CD4-positive, alpha-beta T cell treated with Interferon gamma for 1 hour (primary cell): ENCODE measurements around the gene LGALS3BP.

Source experiments
- DNase-seq: peaks from one replicate; pipeline ENCODE4 v3.0.0-alpha.2; 2020

Gene LGALS3BP

DNA sequence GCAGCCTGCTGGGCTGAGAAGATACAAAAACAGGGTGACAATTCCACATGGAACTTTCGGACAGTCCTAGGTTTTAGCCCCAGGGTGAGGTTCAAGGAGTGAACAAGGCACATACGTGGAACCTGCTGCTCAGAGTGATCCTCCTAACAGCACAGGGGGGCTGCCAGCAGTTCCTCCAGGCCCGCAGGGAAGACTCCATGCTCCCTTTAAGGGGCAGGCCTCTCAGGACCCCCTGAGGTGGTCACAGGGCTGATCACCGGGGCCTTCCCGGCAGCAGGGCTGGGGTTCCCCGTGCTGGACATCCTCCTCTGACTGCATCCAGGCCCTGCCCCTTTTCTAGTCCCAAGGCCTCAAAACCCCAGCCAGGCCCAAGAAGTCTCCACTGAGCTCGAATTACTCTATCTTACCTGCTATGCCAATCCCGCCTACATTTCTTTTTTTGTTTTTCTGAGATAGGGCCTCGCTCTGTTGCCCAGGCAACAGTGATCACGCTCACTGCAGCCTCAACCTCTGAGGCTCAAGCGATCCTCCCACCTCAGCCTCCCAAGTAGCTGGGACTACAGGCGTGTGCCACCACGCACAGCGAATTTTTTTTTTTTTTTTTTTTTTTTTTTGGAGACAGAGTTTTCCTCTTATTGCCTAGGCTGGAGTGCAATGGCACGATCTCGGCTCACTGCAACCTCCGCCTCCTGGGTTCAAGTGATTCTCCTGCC, 19.5 kb upstream of the LGALS3BP start:
- DNase-seq, result no peak

DNA sequence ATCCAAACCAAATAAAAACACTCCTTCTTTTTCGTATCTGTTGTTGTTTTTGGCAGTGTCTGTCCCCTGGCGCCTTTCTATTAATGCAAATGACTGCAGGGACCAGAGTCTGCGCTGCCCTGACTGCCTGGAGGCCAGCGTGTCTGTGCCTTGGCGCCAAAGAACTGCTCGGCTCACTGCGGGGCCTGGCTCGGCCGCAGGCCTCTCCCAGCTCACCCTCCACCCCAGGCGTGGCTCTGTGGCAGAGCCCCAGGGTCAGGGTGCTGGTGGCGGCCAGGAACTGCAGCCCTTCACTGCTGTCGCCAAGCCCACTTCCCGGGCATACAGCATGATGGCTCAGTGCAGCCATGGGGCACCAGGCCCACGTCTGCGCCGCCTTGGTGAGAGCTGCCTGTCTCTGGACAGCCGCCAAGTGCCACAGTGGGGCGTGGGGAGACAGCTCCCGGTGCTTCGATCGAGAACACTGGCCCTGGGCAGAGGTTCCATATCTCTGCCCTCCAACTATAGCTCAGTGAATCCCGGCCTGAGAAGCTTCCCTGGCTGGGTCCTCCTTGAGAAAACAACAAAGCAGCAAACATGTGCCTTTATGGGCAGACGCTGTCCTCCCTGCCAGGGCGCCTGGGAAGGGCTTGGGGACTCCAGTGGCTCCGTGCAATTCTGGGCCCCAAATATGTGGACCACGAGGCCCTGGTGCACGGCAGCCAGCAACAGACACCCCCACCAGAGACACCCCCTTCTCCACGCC, 18.8 kb upstream of the LGALS3BP start:
- no peak for DNase-seq

DNA sequence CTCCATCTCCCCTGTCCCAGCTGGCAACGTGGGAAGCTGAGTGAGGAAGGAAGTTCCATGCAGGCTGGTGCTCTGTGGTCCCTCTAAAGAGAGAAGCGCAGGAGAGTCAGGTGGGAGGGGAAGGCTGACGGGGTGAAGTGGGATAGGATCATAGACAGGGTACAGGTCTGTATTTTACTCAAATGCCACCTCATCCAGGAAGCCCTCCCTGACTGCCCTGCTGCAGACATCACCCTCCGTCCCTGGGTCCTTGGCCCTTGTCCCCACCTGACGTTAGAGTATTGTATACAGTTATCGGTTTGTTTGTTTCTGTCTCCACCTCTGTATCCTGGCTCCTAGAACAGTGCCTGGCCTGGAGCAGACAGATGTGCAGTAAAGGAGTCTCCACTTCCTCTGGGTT, 18.2 kb upstream of the LGALS3BP start:
- DNase-seq, result no peak

DNA sequence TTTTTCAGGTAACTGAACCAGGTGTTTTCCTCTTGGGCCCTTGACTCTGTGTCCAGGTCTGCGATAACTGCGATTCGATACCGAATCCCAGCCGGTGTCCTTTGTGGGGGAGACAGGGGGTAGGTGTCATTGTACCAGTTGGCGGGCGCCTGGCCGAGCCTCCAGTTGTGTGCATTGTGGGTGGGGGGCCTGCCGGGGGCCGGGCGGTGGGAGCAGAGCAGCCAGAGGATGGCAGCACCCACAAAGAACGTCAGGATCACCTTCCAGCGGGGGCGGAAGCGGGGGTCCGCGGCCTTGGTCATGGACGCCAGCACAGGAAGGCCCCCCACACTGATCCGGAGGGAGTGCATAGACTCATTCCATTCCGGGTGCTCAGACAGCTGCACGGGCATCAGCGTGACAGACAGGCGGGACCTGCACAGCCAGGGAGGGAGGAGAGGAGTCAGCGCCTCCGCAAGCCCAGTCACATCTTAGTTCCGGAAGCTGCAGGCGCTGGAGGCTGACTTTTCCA, 17.6 kb upstream of the LGALS3BP start:
- no peak for DNase-seq

DNA sequence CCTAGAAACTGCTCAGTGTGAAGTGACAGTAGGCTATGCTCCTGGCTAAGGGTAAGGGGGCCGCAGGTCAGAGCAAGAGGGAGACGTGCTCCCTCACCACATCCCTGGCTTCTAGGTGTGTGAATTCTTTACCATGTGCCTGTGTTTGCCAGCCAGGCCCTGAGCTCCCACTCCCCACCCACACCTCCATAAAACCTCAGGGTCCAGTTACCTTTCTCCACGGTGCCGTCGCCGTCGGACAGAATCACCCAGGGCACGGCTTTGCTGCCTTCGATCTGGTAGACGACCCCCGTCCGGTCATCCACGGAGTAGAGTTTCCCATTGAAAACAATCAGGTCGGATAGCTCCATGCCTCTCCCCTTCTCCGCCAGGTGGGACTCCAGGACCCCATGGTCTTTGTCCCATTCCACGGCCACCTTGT, 17.1 kb upstream of the LGALS3BP start:
- DNase-seq, result no peak

DNA sequence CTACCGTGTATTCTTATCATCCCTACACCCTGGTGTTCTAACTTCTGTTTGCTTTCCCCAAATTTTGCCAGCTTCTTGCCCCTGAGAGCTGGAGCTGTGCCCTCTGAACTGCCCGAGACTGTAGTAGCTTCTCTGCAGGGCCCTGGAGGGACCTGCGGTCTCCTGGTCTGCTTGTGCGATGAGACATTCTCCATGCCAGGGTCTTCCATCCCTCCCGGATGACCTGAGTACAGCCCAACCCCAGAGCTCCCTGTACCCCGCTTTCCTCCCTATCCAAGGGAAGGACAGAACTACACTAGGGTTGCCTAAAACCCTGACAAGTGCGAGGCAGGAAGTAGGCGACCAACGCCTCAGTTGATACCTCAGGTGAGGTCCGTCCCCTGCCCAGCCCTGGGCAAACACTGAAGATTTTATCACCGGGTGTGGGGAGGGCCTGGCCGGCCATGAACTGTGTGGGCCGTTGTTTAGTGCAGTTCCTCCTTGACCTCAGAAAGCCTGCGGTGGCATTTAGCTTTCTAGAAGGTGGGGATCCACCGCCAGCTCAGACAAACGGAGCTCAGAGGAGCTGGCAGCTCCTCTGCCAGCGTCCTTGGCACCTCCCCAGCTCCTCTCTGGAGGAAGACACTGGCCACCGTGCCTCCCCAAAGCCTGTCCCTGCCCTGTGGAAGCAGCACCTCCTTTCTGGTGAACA, 16.2 kb upstream of the LGALS3BP start:
- DNase-seq, result no peak

DNA sequence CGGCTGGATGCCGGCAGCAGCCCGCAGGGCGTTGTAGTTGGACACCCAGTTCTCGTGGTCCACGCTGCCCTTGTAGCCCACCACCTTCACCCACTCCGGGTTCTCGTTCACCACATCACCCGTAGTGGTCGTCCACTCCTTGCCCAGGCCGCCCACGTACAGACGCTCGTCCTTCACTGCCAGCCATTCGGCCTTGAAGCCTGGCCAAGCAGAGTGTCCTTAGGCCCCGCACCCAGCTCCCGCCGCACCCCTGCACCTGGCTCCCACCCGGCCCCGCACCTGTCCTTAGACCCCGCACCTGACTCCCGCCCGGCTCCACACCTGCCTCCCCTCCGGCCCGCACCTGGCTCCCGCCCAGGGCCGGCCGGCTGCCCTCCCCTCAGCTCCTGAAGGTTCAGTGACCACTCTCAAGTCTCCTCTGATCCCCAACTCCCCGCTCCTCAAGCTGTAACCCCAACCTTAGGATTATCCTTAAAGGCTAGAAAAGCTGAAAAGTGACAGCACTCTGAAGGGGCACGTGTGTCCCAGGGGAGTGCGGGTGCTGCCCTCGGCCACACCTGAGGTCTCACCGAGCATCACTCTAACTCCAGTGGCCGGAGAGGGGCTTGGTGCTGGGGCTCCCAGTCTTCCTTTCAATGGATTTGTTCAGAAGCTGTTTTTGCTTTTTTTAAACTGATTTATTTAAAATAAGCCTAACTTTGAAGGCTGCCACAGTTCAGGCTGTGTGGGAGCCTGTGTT, 15.5 kb upstream of the LGALS3BP start:
- no peak for DNase-seq

DNA sequence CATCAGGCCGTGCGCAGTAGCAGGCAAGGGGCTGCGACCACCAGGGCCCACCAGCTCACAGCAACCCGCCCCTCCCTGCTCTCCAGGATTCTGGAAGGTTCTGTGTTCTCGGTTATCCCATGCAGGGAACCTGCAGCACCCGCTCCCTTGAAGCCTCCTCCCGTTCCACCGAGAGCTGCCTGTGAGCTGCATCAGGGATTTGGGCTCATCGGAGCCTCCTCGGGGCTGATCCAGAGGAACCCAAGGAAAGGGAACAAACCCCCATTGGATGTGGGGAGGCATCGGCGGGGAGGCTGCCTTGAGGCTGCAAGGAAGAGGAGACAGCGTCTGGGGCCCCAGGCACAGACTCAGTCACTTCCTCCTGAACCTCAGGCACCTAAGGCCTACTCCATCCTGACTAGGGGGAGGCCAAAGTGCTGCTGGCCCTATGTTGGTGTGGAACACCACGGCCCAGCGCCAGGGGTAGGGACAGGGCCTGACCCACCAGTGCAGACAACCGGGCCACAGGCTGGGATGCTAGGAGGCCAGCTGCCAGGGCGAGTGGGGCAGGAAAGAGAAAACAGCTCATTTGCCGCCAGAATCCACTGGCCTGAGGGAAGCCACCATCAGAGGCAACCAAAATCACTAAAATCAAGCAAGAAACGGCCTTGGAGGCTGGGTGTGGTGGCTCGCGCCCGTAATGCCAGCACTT, 14.4 kb upstream of the LGALS3BP start:
- no peak for DNase-seq

DNA sequence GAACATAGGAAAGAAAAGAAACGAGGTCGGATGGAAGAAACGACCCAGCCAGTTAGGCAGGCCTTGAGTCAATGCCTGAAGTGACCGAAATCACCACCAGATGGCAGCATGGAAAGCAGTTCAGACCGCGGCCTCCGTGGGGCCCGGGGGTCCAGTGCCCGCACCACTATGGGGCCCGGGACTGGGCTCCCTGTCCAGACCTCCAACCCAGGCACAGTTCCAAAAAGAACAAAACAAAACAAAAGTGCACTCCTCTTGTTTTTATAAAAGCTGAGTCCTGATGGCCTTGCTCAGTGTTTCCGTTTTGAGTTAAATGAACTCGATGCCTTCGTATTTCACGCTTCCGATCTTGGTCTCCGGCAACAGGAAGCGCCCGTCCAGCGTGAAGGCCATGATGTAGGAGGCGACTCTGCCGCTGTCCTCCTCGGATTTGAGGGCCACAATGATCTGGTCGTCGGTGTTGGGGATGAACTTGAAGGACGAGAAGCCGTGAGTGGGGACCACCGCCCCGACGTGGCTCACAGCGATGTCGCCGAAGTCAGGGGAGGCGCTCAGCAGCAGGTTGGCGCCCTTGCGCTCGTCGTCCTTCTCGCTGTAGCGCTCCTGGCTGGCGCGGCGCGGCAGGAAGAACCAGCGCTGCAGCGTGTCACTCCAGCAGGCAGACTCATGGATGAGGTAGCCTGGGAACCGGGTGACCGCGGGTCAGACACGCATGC, 13.7 kb upstream of the LGALS3BP start:
- no peak for DNase-seq

DNA sequence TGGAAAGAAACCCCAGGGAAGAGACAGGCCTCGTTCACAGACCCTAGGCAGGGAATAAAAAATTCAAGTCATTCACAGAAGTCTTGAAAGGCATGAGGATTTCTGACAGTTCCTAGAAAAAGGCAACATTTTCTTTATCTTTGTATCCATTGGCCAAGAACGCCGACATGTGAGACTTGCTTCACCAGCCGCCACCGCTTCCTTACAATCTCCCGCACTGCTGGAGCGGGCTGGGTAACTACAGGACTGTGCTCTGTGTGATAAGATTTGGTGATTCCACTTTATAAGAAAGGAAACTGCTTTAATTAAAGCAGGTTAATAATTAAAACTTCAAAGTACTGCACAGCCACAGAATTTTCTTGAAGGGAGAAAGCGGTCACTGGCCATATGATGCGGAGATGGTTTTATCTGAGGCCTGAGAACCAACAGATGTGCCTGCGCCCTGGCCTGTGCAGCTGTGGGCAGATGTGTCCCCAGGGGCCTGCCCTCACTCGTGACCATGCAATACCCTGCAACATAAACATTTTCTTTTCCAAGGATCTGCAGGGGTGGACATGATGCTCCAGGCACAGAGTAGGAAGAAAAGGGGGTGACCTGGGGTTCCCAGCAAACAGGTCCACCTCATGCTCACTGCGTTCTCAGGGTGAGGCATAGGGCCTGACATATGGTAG, 13.0 kb upstream of the LGALS3BP start:
- DNase-seq, result no peak

DNA sequence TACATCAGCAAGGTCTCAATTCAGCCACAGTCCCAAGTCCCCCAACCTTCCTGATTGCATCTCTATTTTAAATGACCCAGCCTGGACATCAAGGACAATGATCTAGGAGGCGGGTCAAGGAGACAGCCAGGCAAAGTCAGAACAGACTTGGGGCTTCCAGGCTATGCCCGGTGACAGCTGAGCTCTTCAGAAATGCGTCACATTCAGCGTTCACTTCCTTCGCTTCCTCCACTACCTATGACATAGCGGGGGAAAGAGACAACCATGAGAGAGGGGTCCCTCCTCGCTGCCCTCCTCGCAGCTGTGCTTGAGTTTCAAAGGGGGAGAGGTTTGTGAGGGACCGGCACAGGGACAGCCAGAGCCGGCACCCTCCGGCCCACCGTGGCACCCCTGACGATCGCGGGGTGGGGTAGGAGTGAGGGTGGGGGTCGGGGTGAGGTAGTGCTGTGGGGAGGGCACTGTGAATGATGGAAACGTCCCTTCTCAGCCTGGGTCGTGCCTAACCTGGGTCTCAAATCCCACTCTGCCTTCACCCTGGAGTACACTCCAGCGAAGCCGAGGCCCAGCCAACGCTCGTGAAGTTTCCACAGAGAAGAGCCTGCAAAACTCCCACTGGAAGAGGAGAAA, 12.3 kb upstream of the LGALS3BP start:
- no peak for DNase-seq

DNA sequence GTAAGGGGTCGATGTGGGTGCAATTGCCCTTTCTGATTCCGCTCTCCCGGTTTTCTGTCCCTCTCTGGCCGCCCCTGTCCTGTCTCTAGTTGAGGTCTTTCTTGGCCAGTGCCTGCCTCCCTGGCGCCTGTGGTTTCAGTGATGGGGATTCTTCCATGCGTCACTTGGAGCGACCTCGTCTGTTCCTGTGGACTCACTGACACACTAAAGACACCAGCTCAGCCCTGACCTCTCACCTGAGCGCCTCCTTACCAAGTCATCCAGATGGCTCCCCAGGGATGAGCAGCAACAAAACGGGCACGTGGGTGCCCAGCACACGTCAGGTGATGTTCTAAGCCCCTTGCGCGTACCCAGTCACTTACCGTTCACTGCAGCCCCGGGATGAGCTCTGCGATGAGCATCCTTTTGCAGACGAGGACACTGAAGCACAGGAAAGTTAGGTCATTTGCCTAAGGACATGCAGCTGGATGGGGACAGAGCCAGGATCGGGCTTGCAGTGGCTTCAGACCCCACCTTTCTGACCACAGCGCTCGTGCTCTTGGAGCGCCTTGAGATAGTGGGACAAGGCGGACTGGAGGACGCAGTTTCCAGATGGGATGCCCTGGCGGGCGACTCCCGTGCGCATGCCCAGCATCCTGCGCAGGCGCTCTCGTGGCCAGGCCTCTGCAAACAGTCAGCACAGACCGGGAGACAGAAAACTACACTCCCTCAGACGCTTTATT, 11.5 kb upstream of the LGALS3BP start:
- no peak for DNase-seq

DNA sequence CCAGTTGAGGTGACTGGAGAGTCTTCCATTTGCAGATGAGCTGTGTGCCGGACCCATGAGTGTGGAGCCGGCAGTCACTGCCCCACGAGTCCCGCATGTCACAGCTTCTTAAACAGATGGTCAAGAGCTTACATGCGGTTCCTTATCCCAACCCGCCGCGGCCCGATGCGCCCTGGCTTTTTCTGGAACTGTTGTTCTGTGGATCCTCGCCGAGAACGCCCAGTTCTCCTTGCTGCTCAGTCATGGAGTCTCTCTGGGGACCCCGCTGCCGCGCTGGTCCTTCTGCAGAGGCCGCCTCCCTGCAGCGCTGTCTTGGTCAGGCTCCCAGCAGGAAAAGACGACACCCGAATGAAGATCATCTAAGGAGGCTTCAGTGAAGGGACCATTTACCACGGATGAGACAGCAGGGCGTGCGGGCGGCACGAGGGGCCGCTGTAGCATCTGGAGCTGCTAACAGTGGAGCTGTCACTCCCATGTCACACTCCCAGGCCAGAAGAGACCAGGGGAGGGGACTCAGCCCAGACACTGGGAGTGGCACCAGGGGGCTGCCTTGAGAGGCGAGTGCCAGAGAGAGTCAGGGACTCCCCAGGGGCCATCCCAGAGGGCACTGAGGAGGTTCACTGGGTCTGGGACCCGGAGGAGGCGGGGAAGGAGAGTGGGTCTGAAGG, 10.8 kb upstream of the LGALS3BP start:
- DNase-seq, result no peak

DNA sequence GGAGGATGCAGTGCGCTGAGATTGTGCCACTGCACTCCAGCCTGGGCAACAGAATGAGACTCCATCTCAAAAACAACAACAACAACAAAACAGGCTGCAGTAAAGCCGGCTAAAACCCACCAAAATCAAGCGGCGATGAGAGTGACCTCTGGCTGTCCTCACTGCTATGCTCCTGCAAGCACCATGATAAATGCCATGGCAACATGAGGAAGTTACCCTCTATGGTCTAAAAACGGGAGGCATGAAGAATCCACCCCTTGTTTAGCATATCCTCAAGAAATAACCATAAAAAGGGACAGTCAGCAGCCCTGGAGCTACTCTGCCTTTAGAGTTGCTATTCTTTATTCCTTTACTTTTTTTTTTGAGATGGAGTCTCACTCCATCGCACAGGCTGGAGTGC, 8.4 kb upstream of the LGALS3BP start:
- no peak for DNase-seq

DNA sequence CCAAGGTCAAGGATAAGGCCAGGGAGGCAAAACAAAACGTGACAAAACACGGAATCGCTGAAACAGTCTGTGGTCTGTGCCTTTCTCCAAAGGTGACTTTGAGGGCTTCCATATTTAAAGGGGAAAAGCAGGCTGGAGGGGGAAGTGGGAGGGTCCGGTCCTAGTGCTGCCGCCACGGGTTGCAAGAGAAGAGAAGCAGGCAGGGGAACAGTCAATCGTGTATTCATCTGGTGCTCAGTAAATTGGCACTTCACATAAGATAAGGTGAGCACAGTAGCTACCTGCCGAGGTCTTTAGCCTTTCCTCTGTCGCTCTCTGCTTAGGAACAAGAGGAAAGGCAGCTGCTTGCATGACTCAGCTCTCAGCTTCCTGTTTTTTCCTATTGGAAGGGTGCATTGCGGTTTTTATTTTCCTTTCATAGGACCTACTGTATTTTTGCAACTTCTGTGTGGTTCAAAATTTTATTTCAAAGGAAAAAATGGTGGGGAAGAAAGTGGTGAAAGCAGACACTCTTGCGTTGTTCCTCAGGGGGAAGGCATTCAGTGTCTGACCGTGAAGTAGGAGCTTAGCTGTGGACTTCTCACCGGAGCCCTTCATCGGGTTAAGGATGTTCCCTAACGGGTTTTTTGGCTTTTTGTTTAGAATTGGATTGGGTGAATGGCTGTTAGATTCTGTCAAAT, 7.1 kb upstream of the LGALS3BP start:
- DNase-seq, result no peak

DNA sequence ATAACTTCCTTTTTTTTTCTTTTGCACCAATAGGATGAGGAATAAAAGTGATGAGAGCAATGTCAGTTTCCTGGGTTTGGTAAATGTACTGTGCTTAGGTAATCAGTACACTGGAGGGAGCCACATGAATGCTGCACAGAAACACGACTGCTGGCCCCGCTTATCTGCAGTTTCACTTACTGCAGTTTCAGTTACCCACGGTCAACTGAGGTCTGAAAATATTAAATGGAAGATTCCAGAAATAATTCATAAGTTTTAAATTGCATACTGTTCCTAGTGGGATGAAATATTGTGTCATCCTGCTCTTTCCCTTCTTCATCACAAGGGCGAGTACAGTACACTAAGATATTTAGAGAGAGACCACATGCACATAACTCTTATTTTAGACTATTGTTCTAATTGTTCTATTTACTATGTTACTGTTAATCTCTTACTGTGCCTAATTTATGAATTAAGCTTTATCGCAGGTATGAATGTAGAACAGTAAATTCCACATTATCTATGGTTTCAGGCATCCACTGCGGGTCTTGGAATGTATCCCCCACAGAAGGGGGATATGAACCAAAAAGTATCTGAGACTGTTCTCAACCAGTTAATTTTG, 6.4 kb upstream of the LGALS3BP start:
- DNase-seq, result peak; percentile 19

DNA sequence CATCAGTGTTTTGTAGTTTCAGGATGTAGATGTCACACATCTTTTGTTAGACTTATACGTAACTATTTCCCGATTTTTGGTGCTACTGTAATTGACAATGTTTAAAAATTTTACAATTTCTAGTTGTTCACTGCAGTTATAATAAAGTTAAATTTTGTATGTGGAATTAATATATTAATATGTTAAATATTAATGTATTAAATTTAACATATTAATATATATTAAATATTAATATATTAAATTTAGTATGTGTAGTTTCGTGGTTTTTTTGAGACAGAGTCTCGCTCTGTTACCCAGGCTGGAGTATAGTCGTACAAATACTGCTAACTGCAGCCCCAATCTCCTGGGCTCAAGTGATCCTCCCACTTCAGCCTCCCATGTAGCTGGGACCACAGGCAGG, 5.7 kb upstream of the LGALS3BP start:
- no peak for DNase-seq
